Naive thymus-derived CD8-positive, alpha-beta T cell (primary cell): ENCODE results near the gene TXNDC16. TPM values are rescaled to one million over a fixed set of nuclear protein-coding genes. Genes with fewer than 3 reads are reported as not detected.
A peak's percentile ranks its signal among the peaks of the same experiment; 100 is the strongest.

ENCODE experiments used
- ATAC-seq, 2 donors: fragments of 150-1000 bp; cut with Tn5 transposase in 1 of 2; sonication (Bioruptor Pico), chemical (Tn5 transposase) in 1 of 2; 1 replicate in 1 of 2; 2 replicates in 1 of 2; pipeline ENCODE4 v1.10.0; 2021; ENCODE audit warnings: mild to moderate bottlenecking in 2 of 2, moderate library complexity in 2 of 2
- POLR2A ChIA-PET: fragments of 350-600 bp; sonication (Branson Sonifier 250); formaldehyde crosslinking; loops from one replicate; lab custom pipeline; 2021; ENCODE audit warnings: antibody characterized with exemption; lab: Charles Lee
- DNase-seq, 10 donors: peaks; one replicate each; pipeline versions ENCODE4 v3.0.0 to v3.0.0-alpha.2; 2020 to 2022
- H3K27ac Mint-ChIP-seq, 10 donors: one replicate each; pipeline ENCODE4 v1.8.0; 2020 to 2022; ENCODE audit warnings: mild to moderate bottlenecking in 10 of 10, mixed read lengths in 10 of 10, moderate library complexity in 4 of 10, inconsistent platforms in 1 of 10
- H3K27me3 Mint-ChIP-seq, 5 donors: one replicate each; pipeline ENCODE4 v1.8.0; 2021 to 2022; ENCODE audit warnings: mixed read lengths in 5 of 5
- H3K36me3 Mint-ChIP-seq, 3 donors: one replicate each; pipeline ENCODE4 v1.8.0; 2020 to 2022; ENCODE audit warnings: mixed read lengths in 3 of 3, mild to moderate bottlenecking in 2 of 3, inconsistent platforms in 1 of 3
- H3K4me1 Mint-ChIP-seq, 4 donors: one replicate each; pipeline ENCODE4 v1.8.0; 2021 to 2022; ENCODE audit warnings: mixed read lengths in 4 of 4
- H3K4me3 Mint-ChIP-seq, 10 donors: one replicate each; pipeline ENCODE4 v1.8.0; 2020 to 2022; ENCODE audit warnings: mild to moderate bottlenecking in 10 of 10, mixed read lengths in 10 of 10, moderate library complexity in 6 of 10, inconsistent platforms in 1 of 10
- H3K9me3 Mint-ChIP-seq, 9 donors: one replicate each; pipeline ENCODE4 v1.8.0; 2020 to 2022; ENCODE audit warnings: mixed read lengths in 9 of 9, mild to moderate bottlenecking in 3 of 9, inconsistent platforms in 1 of 9, moderate library complexity in 1 of 9
- polyA plus RNA-seq, 3 donors: library from polyadenylated mRNA; unstranded; fragments of 300-500 nt; fragmentation: Illumina TruSeq; gene quantifications; one replicate each; pipeline ENCODE4 v1.2.3, GENCODE V29; 2021
- total RNA-seq, 8 experiments: library from RNA in 2 of 8; stranded (reverse) in 2 of 8; gene quantifications; one replicate each; pipeline ENCODE4 v1.2.3 and lab custom pipeline; 2021 to 2026

Gene TXNDC16
- total and polyA plus RNA-seq, 5 experiments from 2014 or later, result 1.6 to 9.2 (median 2.2) TPM

GRCh38 chr14:52553671-52554575, 1.6 kb upstream of the TXNDC16 start:
- Mint-ChIP-seq H3K4me3 (peak overlapping the region; percentile 84 to 97 (median 95)), H3K4me1 (peaks cover 18 to 40% (median 26%) of the 10 kb centered on the region in 4 donors), H3K9me3 (no peaks in the 10 kb centered on the region), H3K27ac (peak overlapping the region; percentile 83 to 98 (median 94)), H3K36me3 (peaks cover 0 to 5% (median 0%) of the 10 kb centered on the region in 3 donors), H3K27me3 (peaks cover 0 to 14% (median 3%) of the 10 kb centered on the region in 5 donors)
- ATAC-seq (peak; percentile 7 to 16), DNase-seq (peak; percentile 76 to 92 (median 82))
- POLR2A ChIA-PET, result interaction anchor here (0.7 to 2.0 kb wide), 4 partner anchors 9 to 237 kb away, joined by 3 to 6 read pairs (median 3); no protein-coding TSS in a partner anchor

- Mint-ChIP-seq H3K27ac (peak overlapping the region in 9 of 10 donors; percentile 88 to 98 (median 93)), H3K9me3 (no peaks in the 10 kb centered on the region), H3K4me1 (peaks cover 18 to 41% (median 26%) of the 10 kb centered on the region in 4 donors), H3K27me3 (peaks cover 0 to 7% (median 3%) of the 10 kb centered on the region in 5 donors), H3K4me3 (peak overlapping the region; percentile 92 to 97 (median 95)), H3K36me3 (no peaks in the 10 kb centered on the region)
- peak; percentile 26 to 38 for ATAC-seq
- DNase-seq, result peak in 7 of 10 donors; percentile 22 to 68 (median 57)
- POLR2A ChIA-PET, result interaction anchor here (0.7 to 2.0 kb wide), 8 partner anchors 9 to 600 kb away, joined by 3 to 6 read pairs (median 5); partner anchors contain the start of gene DDHD1
Measured at GRCh38 chr14:52553002-52553670, 831 bp upstream of the TXNDC16 start.

GRCh38 chr14:52551696-52552062, 626 bp downstream of the TXNDC16 start:
- peaks cover 0 to 6% (median 0%) of the 10 kb centered on the region in 5 donors for H3K27me3 Mint-ChIP-seq
- POLR2A ChIA-PET, result interaction anchor here (0.6 to 2.0 kb wide), 10 partner anchors 10 to 475 kb away, joined by 3 to 6 read pairs (median 4); partner anchors contain the start of gene PTGER2
- peak in 1 of 10 donors; percentile 18 for DNase-seq
- no peaks in the 10 kb centered on the region for H3K9me3 Mint-ChIP-seq
- no peak for ATAC-seq
- H3K4me3 Mint-ChIP-seq, result peak overlapping the region; percentile 85 to 100 (median 92)
- H3K27ac Mint-ChIP-seq, result peak overlapping the region; percentile 82 to 96 (median 93)
- H3K36me3 Mint-ChIP-seq, result peaks cover 0 to 7% (median 0%) of the 10 kb centered on the region in 3 donors
- peaks cover 18 to 49% (median 30%) of the 10 kb centered on the region in 4 donors for H3K4me1 Mint-ChIP-seq

- Mint-ChIP-seq H3K4me3 (peak overlapping the region; percentile 85 to 100 (median 92)), H3K9me3 (no peaks in the 10 kb centered on the region), H3K27ac (peak overlapping the region in 9 of 10 donors; percentile 82 to 96 (median 93)), H3K4me1 (peaks cover 22 to 54% (median 31%) of the 10 kb centered on the region in 4 donors), H3K36me3 (peaks cover 0 to 7% (median 0%) of the 10 kb centered on the region in 3 donors), H3K27me3 (peaks cover 0 to 6% (median 0%) of the 10 kb centered on the region in 5 donors)
- POLR2A ChIA-PET, result interaction anchor here (0.6 to 1.9 kb wide), 8 partner anchors 11 to 476 kb away, joined by 3 to 6 read pairs (median 4); partner anchors contain the start of gene PTGER2
- no peak for ATAC-seq
- DNase-seq, result no peak
Measured at GRCh38 chr14:52551205-52551604, 1.1 kb downstream of the TXNDC16 start.

GRCh38 chr14:52550661-52551060, 1.6 kb downstream of the TXNDC16 start:
- H3K4me1 Mint-ChIP-seq, result peaks cover 24 to 60% (median 34%) of the 10 kb centered on the region in 4 donors
- POLR2A ChIA-PET, result interaction anchor here (0.6 kb wide), 1 partner anchor 96 kb away, joined by 6 read pairs; no protein-coding TSS in a partner anchor
- peaks cover 0 to 6% (median 0%) of the 10 kb centered on the region in 5 donors for H3K27me3 Mint-ChIP-seq
- no peaks in the 10 kb centered on the region for H3K9me3 Mint-ChIP-seq
- H3K27ac Mint-ChIP-seq, result peak overlapping the region in 8 of 10 donors; percentile 31 to 96 (median 64)
- peaks cover 0 to 9% (median 0%) of the 10 kb centered on the region in 3 donors for H3K36me3 Mint-ChIP-seq
- peak overlapping the region; percentile 85 to 100 (median 92) for H3K4me3 Mint-ChIP-seq
- ATAC-seq (no peak), DNase-seq (no peak)

- Mint-ChIP-seq H3K4me1 (peaks cover 22 to 50% (median 34%) of the 10 kb centered on the region in 4 donors), H3K27me3 (no peaks in the 10 kb centered on the region), H3K9me3 (no peaks in the 10 kb centered on the region), H3K4me3 (no peak overlapping the region), H3K36me3 (peaks cover 5 to 13% (median 9%) of the 10 kb centered on the region in 3 donors), H3K27ac (no peak overlapping the region)
- no peak for ATAC-seq
- DNase-seq, result no peak
- POLR2A ChIA-PET, result no interaction called here
Measured at GRCh38 chr14:52547526-52547925, 4.8 kb downstream of the TXNDC16 start.

GRCh38 chr14:52547027-52547426, 5.3 kb downstream of the TXNDC16 start:
- Mint-ChIP-seq H3K4me3 (no peak overlapping the region), H3K36me3 (peaks cover 5 to 14% (median 13%) of the 10 kb centered on the region in 3 donors), H3K27me3 (no peaks in the 10 kb centered on the region), H3K4me1 (peaks cover 22 to 47% (median 34%) of the 10 kb centered on the region in 4 donors), H3K27ac (peak overlapping the region in 1 of 10 donors; percentile 46), H3K9me3 (no peaks in the 10 kb centered on the region)
- DNase-seq (no peak), ATAC-seq (no peak)
- POLR2A ChIA-PET, result no interaction called here

- Mint-ChIP-seq H3K4me3 (no peak overlapping the region), H3K4me1 (peaks cover 16 to 39% (median 27%) of the 10 kb centered on the region in 4 donors), H3K9me3 (no peaks in the 10 kb centered on the region), H3K36me3 (peaks cover 5 to 14% (median 14%) of the 10 kb centered on the region in 3 donors), H3K27me3 (no peaks in the 10 kb centered on the region), H3K27ac (no peak overlapping the region)
- POLR2A ChIA-PET, result no interaction called here
- ATAC-seq (no peak), DNase-seq (no peak)
Measured at GRCh38 chr14:52546318-52546670, 6.0 kb downstream of the TXNDC16 start.

- Mint-ChIP-seq H3K27ac (peak overlapping the region in 2 of 10 donors; percentile 33 to 48), H3K36me3 (peaks cover 5 to 19% (median 16%) of the 10 kb centered on the region in 3 donors), H3K9me3 (no peaks in the 10 kb centered on the region), H3K27me3 (no peaks in the 10 kb centered on the region), H3K4me1 (peaks cover 13 to 34% (median 22%) of the 10 kb centered on the region in 4 donors), H3K4me3 (no peak overlapping the region)
- POLR2A ChIA-PET, result interaction anchor here (0.5 kb wide), 1 partner anchor 306 kb away, joined by 4 read pairs; no protein-coding TSS in a partner anchor
- no peak for DNase-seq
- ATAC-seq, result no peak
Measured at GRCh38 chr14:52545584-52546317, 6.6 kb downstream of the TXNDC16 start.

GRCh38 chr14:52538623-52539022, 13.7 kb downstream of the TXNDC16 start:
- POLR2A ChIA-PET, result no interaction called here
- DNase-seq, result no peak
- Mint-ChIP-seq H3K36me3 (peaks cover 15 to 64% (median 40%) of the 10 kb centered on the region in 3 donors), H3K27me3 (no peaks in the 10 kb centered on the region), H3K9me3 (no peaks in the 10 kb centered on the region), H3K4me3 (no peak overlapping the region), H3K4me1 (peaks cover 3 to 16% (median 5%) of the 10 kb centered on the region in 4 donors), H3K27ac (no peak overlapping the region)
- no peak for ATAC-seq

GRCh38 chr14:52536269-52536668, 16.0 kb downstream of the TXNDC16 start:
- Mint-ChIP-seq H3K9me3 (no peaks in the 10 kb centered on the region), H3K36me3 (peaks cover 11 to 51% (median 41%) of the 10 kb centered on the region in 3 donors), H3K4me1 (peaks cover 3 to 16% (median 5%) of the 10 kb centered on the region in 4 donors), H3K27me3 (no peaks in the 10 kb centered on the region), H3K27ac (no peak overlapping the region), H3K4me3 (no peak overlapping the region)
- POLR2A ChIA-PET, result no interaction called here
- ATAC-seq, result no peak
- DNase-seq, result no peak
